Smooth muscle cell (in vitro differentiated cells): ENCODE results near the gene COBLL1. TPM values are rescaled to one million over a fixed set of nuclear protein-coding genes. Genes with fewer than 3 reads are reported as not detected.

Experiments used
- DNase-seq: peaks from one replicate; lab custom pipeline; 2025; ENCODE audit not compliant: unreplicated experiment; lab: John Stamatoyannopoulos, UW
- H2AFZ ChIP-seq: fragments of 200-600 bp; sonication (generic); 2 replicates; pipeline ENCODE4 v1.6.0; 2016; ENCODE audit warnings: antibody characterized with exemption, low read depth, mild to moderate bottlenecking
- H3F3A ChIP-seq: fragments of 200-600 bp; sonication (generic); 2 replicates; pipeline ENCODE4 v1.6.0; 2017; ENCODE audit warnings: antibody characterized with exemption, low read depth
- H3K27ac ChIP-seq: fragments of 200-600 bp; sonication (generic); 2 replicates; pipeline ENCODE4 v1.5.1; 2016; ENCODE audit warnings: low read depth, mild to moderate bottlenecking
- H3K27me3 ChIP-seq: fragments of 200-600 bp; sonication (generic); 2 replicates; pipeline ENCODE4 v1.6.1; 2016; ENCODE audit warnings: low read depth, mild to moderate bottlenecking
- H3K36me3 ChIP-seq: fragments of 200-600 bp; sonication (generic); 2 replicates; pipeline ENCODE4 v1.5.1; 2016; ENCODE audit warnings: low read depth
- H3K4me1 ChIP-seq: fragments of 200-600 bp; sonication (generic); 2 replicates; pipeline ENCODE4 v1.5.1; 2016; ENCODE audit warnings: low read depth
- H3K4me2 ChIP-seq: fragments of 200-600 bp; sonication (generic); 2 replicates; pipeline ENCODE4 v1.6.0; 2016; ENCODE audit warnings: mild to moderate bottlenecking
- H3K4me3 ChIP-seq: fragments of 200-600 bp; sonication (generic); 2 replicates; pipeline ENCODE4 v1.5.1; 2016; ENCODE audit warnings: mild to moderate bottlenecking
- H3K79me2 ChIP-seq: fragments of 200-600 bp; sonication (generic); 2 replicates; pipeline ENCODE4 v1.6.0; 2016; ENCODE audit warnings: low read depth, mild to moderate bottlenecking
- H3K9ac ChIP-seq: fragments of 200-600 bp; sonication (generic); 2 replicates; pipeline ENCODE4 v1.6.0; 2016; ENCODE audit warnings: low read depth
- H3K9me3 ChIP-seq: fragments of 200-600 bp; sonication (generic); replicated peaks from 2 replicates; pipeline ENCODE4 v1.5.1; 2016; ENCODE audit warnings: low read depth
- H4K20me1 ChIP-seq: fragments of 200-600 bp; sonication (generic); 2 replicates; pipeline ENCODE4 v1.6.0; 2016; ENCODE audit warnings: low read depth
- WGBS: methylation state at CpG from one replicate; pipeline ENCODE4 v1.1.7; 2016; ENCODE audit warnings: low lambda C conversion rate; 5-methylcytosine and 5-hydroxymethylcytosine counted together
- polyA plus RNA-seq: library from polyadenylated mRNA; unstranded; fragments of >200 nt; fragmentation: Nextera tagmentation; extraction: Ambion mirVana; gene quantifications from 2 replicates; pipeline ENCODE4 v1.2.1, GENCODE V29; 2016
- total RNA-seq: library from RNA; depleted of rRNA; stranded (reverse); fragments of >200 nt; gene quantifications from 2 replicates; pipeline ENCODE4 v1.2.3, GENCODE V29; 2014
- TF ChIP-seq, protein P1 (sequence below): fragments of 200-600 bp; sonication (generic); IDR thresholded peaks from 2 replicates; pipeline ENCODE4 v1.5.1; 2017; ENCODE audit warnings: borderline replicate concordance, mild to moderate bottlenecking, antibody characterized with exemption; ENCODE audit not compliant: insufficient read depth, poor library complexity, severe bottlenecking

COBLL1 gene
- total and polyA plus RNA-seq, 2 experiments from 2014 or later: 5.2 to 17.4 TPM

DNA sequence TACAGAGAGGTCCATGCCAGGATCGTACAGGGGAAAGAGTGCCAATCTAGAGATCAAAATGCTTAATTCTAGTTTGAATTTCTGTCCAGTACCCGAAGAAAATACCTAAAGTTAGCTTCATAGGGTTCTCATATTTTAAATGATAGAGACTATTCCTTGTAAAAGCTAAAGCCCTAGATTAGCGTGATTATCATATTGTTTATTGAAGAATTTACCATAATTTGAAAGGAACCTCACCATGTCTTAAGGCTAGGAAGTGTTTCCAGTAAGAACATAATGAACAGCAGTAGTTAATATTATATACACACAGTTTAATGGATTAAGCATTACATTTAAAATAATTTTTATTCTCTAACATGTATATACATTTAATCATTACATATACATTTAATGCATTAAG, 68.5 kb downstream of the COBLL1 start:
- no peaks in the 10 kb centered on the region for H3K9me3 ChIP-seq
- H3K79me2 ChIP-seq: no peaks in the 10 kb centered on the region
- peak overlapping the region; percentile 28 for H3K4me3 ChIP-seq
- DNase-seq: no peak
- no peak overlapping the region for H3K4me2 ChIP-seq
- no peaks in the 10 kb centered on the region for H3K36me3 ChIP-seq
- no peaks in the 10 kb centered on the region for H4K20me1 ChIP-seq
- H2AFZ ChIP-seq: no peak overlapping the region
- H3K27ac ChIP-seq: no peak overlapping the region
- H3K27me3 ChIP-seq: no peaks in the 10 kb centered on the region
- no peaks in the 10 kb centered on the region for H3K4me1 ChIP-seq
- WGBS: 85% methylated on average over 3 of the region's 3 CpGs
- no peaks in the 10 kb centered on the region for H3F3A ChIP-seq
- TF ChIP-seq, protein P1, sequence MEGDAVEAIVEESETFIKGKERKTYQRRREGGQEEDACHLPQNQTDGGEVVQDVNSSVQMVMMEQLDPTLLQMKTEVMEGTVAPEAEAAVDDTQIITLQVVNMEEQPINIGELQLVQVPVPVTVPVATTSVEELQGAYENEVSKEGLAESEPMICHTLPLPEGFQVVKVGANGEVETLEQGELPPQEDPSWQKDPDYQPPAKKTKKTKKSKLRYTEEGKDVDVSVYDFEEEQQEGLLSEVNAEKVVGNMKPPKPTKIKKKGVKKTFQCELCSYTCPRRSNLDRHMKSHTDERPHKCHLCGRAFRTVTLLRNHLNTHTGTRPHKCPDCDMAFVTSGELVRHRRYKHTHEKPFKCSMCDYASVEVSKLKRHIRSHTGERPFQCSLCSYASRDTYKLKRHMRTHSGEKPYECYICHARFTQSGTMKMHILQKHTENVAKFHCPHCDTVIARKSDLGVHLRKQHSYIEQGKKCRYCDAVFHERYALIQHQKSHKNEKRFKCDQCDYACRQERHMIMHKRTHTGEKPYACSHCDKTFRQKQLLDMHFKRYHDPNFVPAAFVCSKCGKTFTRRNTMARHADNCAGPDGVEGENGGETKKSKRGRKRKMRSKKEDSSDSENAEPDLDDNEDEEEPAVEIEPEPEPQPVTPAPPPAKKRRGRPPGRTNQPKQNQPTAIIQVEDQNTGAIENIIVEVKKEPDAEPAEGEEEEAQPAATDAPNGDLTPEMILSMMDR: no peak
- no peak overlapping the region for H3K9ac ChIP-seq

DNA sequence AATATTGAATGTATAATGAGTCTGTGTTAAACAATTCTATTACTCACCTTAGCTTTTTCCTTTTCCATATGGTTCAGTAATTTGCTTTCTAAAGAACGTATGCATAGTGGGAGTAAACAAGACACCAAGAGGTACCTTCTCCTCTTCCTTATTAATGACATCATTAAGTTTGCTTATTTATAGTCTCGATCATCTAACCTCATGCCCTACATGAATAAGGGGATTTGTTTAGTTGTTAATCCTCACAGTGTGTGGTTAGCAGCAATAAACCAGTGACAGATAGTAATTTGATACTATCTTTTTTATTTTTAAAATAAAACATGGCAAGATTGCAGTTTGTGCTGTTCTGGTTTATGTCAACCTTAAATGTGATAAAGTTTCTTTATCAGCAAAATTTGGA, 69.7 kb downstream of the COBLL1 start:
- DNase-seq: no peak
- Histone ChIP-seq H3K27ac (no peak overlapping the region), H4K20me1 (no peaks in the 10 kb centered on the region), H3K79me2 (no peaks in the 10 kb centered on the region), H3K9ac (no peak overlapping the region), H3F3A (no peaks in the 10 kb centered on the region), H3K4me1 (no peaks in the 10 kb centered on the region), H3K27me3 (no peaks in the 10 kb centered on the region), H3K9me3 (no peaks in the 10 kb centered on the region), H2AFZ (no peak overlapping the region), H3K4me2 (no peak overlapping the region), H3K36me3 (no peaks in the 10 kb centered on the region), H3K4me3 (no peak overlapping the region)
- TF ChIP-seq, protein P1: no peak
- WGBS: 65% methylated on average over 2 of the region's 2 CpGs

DNA sequence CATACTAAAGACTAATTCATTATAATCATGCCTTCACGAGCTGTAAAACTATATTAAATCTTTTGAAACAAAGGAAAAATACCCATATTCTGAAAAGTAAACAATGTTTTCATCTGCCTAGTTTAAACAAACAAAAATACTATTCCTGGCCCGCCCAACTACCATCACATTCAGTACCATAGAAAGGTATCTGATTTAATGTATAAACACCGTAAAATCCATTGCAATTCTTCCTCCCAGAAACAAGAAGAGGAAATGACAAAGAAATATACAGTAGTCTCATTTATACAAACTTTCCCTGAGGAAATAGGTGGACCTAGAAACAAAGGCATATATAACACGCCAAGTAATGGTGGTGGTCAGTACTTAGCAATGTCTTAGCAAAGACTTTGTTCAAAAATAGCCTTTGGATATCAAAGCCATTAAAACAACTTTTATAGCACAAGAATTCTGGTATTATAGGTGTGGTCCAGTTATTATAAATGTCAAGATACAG, 71.2 kb downstream of the COBLL1 start:
- no peak overlapping the region for H3K27ac ChIP-seq
- H3K36me3 ChIP-seq: no peaks in the 10 kb centered on the region
- H3K27me3 ChIP-seq: no peaks in the 10 kb centered on the region
- no peak overlapping the region for H3K4me2 ChIP-seq
- TF ChIP-seq, protein P1: no peak
- no peak overlapping the region for H2AFZ ChIP-seq
- H4K20me1 ChIP-seq: no peaks in the 10 kb centered on the region
- H3K9ac ChIP-seq: no peak overlapping the region
- H3F3A ChIP-seq: no peaks in the 10 kb centered on the region
- no peaks in the 10 kb centered on the region for H3K4me1 ChIP-seq
- no peaks in the 10 kb centered on the region for H3K79me2 ChIP-seq
- no peak for DNase-seq
- H3K4me3 ChIP-seq: no peak overlapping the region
- H3K9me3 ChIP-seq: no peaks in the 10 kb centered on the region
- WGBS: 93% methylated on average over 4 of the region's 4 CpGs

DNA sequence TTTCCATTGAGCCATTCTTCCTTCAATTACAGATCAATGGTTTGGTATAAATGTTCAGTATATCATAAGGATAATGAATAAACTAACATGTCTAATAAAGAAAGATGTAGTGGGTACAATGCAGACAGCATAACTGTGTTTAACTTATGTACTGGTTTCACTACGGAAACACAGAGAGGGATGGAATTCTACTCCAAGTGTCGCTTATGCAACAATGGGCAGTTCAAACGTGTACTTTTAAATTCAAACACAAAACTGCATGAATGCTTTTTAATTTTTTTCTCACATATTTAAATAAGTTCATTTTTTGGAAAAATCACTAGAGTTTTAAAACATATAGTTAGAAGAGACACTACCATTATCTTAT, 74.7 kb downstream of the COBLL1 start:
- no peak overlapping the region for H3K27ac ChIP-seq
- H3K4me2 ChIP-seq: no peak overlapping the region
- H3K27me3 ChIP-seq: no peaks in the 10 kb centered on the region
- DNase-seq: no peak
- no peaks in the 10 kb centered on the region for H3K4me1 ChIP-seq
- H3F3A ChIP-seq: no peaks in the 10 kb centered on the region
- H3K4me3 ChIP-seq: no peak overlapping the region
- 93% methylated on average over 3 of the region's 3 CpGs for WGBS
- H3K79me2 ChIP-seq: no peaks in the 10 kb centered on the region
- no peaks in the 10 kb centered on the region for H3K9me3 ChIP-seq
- H3K9ac ChIP-seq: no peak overlapping the region
- TF ChIP-seq, protein P1: no peak
- H4K20me1 ChIP-seq: no peaks in the 10 kb centered on the region
- no peak overlapping the region for H2AFZ ChIP-seq
- H3K36me3 ChIP-seq: no peaks in the 10 kb centered on the region
